ENCODE measurements around the gene PITX3.
"Not testable (repeated sequence)": the region's sequence is repeated elsewhere in the genome, so short reads cannot be mapped to it uniquely, and the experiment has no call there.

The PITX3 gene

GRCh38 chr10:102254426-102254825 lies 13.1 kb upstream of the PITX3 start:
- FAIRE-seq = no peak

- FAIRE-seq = not testable (repeated sequence)
These were observed 11.2 kb upstream of the PITX3 start for GRCh38 chr10:102252508-102252907.

GRCh38 chr10:102247734-102248133 lies 6.4 kb upstream of the PITX3 start:
- FAIRE-seq = no peak

DNA sequence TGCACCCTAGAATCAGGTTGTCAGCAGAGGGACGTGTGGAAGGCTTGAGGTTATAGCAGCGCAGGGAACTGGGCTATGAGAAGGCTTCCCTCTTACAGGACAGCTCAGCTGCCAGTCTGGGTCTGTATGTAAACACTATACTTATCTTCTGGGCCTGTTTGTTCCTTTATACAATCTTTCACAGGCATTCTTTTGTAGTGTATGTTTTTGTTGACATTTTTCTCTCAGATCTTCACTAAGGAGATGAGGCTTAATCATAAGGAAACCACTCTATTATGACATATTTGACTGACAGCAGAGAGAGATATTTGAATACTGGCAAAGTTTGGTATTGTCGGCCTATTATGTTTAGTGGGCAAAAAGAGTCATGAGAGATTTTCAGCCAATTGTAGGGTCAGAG lies 4.9 kb upstream of the PITX3 start:
- no peak for FAIRE-seq

DNA sequence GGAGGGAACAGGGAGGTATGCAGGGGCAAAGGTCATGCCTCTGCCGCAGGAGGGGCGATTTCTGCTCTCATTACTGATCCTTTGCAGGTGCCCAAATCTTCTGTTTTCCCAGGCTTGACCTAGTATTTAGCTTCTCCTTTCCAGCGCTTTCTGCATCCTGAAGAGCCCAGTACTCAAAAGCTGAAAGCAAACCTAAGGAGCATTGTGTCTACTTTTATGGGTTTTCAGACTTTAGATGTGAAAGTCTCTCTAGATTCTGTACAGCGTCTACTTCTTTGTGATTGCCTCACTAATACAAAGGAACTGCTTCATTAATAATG lies 4.6 kb upstream of the PITX3 start:
- no peak for FAIRE-seq

GRCh38 chr10:102245082-102245931 lies 4.0 kb upstream of the PITX3 start, which contains the start of gene GBF1:
GBF1 (plus strand) TSS chr10:102245532; CDS start chr10:102258939, 13,407 bp downstream.
- FAIRE-seq = peak; percentile 98

- no peak for FAIRE-seq
These were observed 2.0 kb upstream of the PITX3 start for GRCh38 chr10:102243309-102243708.

DNA sequence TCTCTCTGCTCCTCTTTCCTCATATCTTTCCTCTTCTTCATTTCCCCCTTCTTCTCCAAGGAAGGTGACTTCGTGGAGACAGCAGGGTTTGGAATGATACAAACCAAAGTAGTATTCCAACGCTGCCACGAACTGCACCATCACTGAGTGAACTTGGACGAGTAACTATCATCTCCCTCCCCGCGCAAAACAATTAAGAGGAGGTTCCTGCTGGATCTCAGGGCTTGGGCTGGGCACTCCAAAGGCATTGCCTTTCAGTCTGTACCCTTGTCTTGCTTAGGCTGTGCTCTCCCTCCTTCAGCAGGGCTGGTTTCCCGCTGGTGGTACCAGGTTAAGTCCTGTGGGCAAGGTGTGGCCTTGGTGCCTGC lies 790 bp upstream of the PITX3 start:
- FAIRE-seq = no peak

- no peak for FAIRE-seq
These were observed 274 bp downstream of the PITX3 start for GRCh38 chr10:102241032-102241443.

- no peak for FAIRE-seq
These were observed 763 bp downstream of the PITX3 start for GRCh38 chr10:102240467-102241031.

DNA sequence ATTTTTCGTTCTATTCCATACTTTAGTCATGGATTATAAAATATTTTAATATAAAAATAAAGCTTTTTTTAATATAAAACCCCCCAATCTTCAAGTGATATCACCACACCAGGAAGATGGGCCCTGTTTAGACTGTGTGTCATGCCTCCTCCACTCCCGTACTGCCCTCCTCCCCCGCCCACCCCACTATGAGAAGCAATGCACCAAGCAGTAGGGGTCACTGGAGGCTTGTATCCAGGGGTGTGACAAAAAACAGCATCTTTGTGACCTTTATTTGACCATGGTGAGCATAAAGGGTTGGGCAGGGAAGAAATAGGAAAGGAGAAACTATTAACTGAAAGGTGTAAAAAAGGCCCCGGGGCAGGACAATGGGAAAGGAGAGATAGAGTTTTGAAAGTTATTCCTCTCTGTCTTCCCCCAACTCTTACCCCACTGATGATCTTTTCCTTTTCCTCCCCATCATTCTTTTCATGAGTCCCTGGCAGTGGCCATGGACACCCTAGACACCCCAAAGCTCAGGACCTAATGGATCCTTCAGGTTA lies 3.5 kb downstream of the PITX3 start:
- no peak for FAIRE-seq

DNA sequence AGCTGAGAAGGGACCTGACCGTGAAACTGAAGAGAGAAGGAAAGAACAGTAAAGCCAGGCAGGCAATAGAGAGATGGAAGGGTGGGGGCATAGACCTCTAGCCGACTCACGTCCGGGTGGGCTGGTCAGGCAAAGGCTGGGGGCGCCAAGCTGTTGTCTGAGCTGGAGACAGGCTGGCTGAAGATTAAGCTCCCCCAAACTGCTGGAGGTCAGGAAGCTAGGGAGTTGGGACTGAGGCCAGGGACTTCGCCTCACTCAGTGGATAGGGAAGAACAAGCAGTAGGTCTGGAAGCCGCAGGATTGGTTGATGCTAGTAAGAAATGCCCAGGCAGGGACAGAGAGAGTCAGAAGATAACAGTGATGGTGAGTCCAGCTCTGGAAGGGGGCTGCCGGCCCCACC lies 5.3 kb downstream of the PITX3 start:
- FAIRE-seq = no peak

GRCh38 chr10:102235598-102235920 lies 5.8 kb downstream of the PITX3 start:
- no peak for FAIRE-seq

GRCh38 chr10:102234888-102235597 lies 6.3 kb downstream of the PITX3 start:
- FAIRE-seq = no peak

DNA sequence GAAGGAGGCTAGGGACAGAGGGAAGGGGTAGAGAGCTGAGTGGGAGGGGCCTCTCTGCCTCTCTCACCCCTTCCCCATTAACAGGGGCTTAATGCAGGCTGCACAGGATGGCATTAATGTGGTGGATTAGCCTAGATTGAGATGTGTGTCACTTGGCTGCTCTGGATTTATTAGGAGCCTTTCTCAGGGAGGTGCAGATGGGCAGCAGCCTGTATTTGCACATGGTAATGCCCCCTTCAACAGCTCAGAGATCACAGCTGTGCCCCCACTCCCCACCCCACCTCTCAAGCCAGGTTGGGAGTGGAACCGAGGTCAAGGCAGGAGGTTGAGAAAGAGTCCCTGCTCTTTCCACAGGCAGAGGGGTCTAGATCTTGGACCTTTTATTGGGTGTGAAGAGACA lies 7.3 kb downstream of the PITX3 start:
- no peak for FAIRE-seq

GRCh38 chr10:102231357-102232318 lies 9.7 kb downstream of the PITX3 start:
- FAIRE-seq = no peak

DNA sequence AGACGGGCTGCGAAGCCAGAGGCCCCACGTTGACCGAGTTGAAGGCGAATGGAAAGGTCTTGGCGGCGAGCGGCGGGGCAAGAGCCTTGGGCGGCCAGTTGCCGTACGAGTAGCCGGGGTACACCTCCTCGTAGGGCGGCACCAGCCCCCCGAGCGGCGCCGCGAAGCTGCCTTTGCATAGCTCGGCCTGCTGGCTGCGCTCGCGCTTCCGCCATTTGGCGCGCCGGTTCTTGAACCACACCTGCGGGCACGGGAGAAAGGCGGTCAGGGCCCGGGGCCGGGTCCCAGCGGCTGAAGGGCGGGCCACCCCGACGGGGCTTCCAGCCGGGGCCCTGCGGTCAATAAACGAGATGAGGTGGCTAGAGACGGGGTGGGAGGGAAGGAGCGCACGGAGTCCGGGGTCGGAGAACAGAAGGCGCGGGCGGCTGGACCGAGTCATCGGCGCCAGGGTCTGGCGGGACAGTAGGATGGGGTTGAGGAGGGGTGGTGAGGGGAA lies 10.4 kb downstream of the PITX3 start:
- no peak for FAIRE-seq

GRCh38 chr10:102230264-102230860 lies 10.9 kb downstream of the PITX3 start:
- FAIRE-seq = no peak

- FAIRE-seq = no peak
These were observed 11.5 kb downstream of the PITX3 start for GRCh38 chr10:102229810-102230263.

- no peak for FAIRE-seq
These were observed 14.3 kb downstream of the PITX3 start for GRCh38 chr10:102227050-102227449.

DNA sequence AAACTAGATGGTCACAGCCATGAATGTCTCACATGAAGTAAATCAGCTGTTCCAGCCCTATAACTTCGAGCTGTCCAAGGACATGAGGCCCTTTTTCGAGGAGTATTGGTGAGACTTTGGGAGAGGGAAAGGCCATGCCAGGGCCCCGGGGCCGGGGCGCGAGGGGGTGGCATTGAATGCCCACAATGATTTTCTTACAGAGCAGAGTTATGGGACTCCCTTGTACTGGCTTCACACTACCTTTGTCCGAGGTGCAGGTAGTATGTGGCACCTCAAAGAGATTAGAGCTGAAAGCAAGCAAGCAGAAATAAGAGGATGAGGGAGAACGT lies 14.8 kb downstream of the PITX3 start:
- FAIRE-seq = no peak
